WTC11 (cell line): ENCODE data around the gene RPS6KA2. TPM values are rescaled to one million over a fixed set of nuclear protein-coding genes. Genes with fewer than 3 reads are reported as not detected.
"Not testable (repeated sequence)": the region's sequence is repeated elsewhere in the genome, so short reads cannot be mapped to it uniquely, and the experiment has no call there.

Source experiments
- ATAC-seq: fragments of 200-7000 bp; cut with Tn5 transposase; 2 replicates; pipeline ENCODE4 v1.10.0; 2021; ENCODE audit warnings: mild to moderate bottlenecking, moderate library complexity
- CTCF ChIA-PET: fragments of 300-600 bp; sonication (Branson Sonifier 250); formaldehyde crosslinking; loops from one replicate; lab custom pipeline; 2021; ENCODE audit warnings: antibody characterized with exemption; lab: Charles Lee
- POLR2A ChIA-PET: fragments of 350-600 bp; sonication (Branson Sonifier 250); formaldehyde crosslinking; loops from one replicate; lab custom pipeline; 2021; ENCODE audit warnings: antibody characterized with exemption; lab: Charles Lee
- DNase-seq: peaks from one replicate; pipeline ENCODE4 v3.0.0; 2021; ENCODE audit warnings: low spot score
- H3K27ac Mint-ChIP-seq: 2 replicates; pipeline ENCODE4 v1.8.0; 2021; ENCODE audit warnings: mixed read lengths
- H3K27me3 Mint-ChIP-seq: 2 replicates; pipeline ENCODE4 v1.8.0; 2021; ENCODE audit warnings: low read depth, mild to moderate bottlenecking, moderate library complexity, mixed read lengths
- H3K36me3 Mint-ChIP-seq: 2 replicates; pipeline ENCODE4 v1.8.0; 2021; ENCODE audit warnings: mixed read lengths
- H3K4me1 Mint-ChIP-seq: 2 replicates; pipeline ENCODE4 v1.8.0; 2022; ENCODE audit warnings: mixed read lengths
- H3K4me3 Mint-ChIP-seq: 2 replicates; pipeline ENCODE4 v1.8.0; 2021; ENCODE audit warnings: mild to moderate bottlenecking, moderate library complexity, mixed read lengths
- H3K9me3 Mint-ChIP-seq: 2 replicates; pipeline ENCODE4 v1.8.0; 2021; ENCODE audit warnings: mixed read lengths
- ATF1 ChIP-seq: sonication (generic); formaldehyde crosslinking; IDR thresholded peaks from 2 replicates; pipeline ENCODE4 v1.8.1; 2023; ENCODE audit warnings: mild to moderate bottlenecking, moderate library complexity, missing genetic modification reagents
- CBFB ChIP-seq: sonication (generic); formaldehyde crosslinking; IDR thresholded peaks from 2 replicates; pipeline ENCODE4 v1.8.1; 2022; ENCODE audit warnings: mild to moderate bottlenecking, low read depth, missing genetic modification reagents
- GRHL2 ChIP-seq: fragments of 250-450 bp; sonication (Bioruptor Pico); IDR thresholded peaks from 2 replicates; pipeline ENCODE4 v1.8.0; 2022; ENCODE audit warnings: mild to moderate bottlenecking, moderate library complexity; ENCODE audit not compliant: insufficient replicate concordance, severe bottlenecking
- HMGA2 ChIP-seq: fragments of 250-450 bp; sonication (Bioruptor Pico); IDR thresholded peaks from 2 replicates; pipeline ENCODE4 v1.4.0; 2021; ENCODE audit warnings: mild to moderate bottlenecking, moderate library complexity
- RELA ChIP-seq: sonication (generic); formaldehyde crosslinking; IDR thresholded peaks from 2 replicates; pipeline ENCODE4 v1.8.1; 2022; ENCODE audit warnings: missing genetic modification reagents, mild to moderate bottlenecking, borderline replicate concordance
- SMAD3 ChIP-seq: sonication (generic); formaldehyde crosslinking; IDR thresholded peaks from 2 replicates; pipeline ENCODE4 v1.8.0; 2022; ENCODE audit warnings: missing genetic modification reagents, mild to moderate bottlenecking, borderline replicate concordance
- TEAD1 ChIP-seq: sonication (generic); formaldehyde crosslinking; IDR thresholded peaks from 2 replicates; pipeline ENCODE4 v1.8.0; 2022; ENCODE audit warnings: mild to moderate bottlenecking, missing genetic modification reagents
- total RNA-seq: library from RNA; stranded (reverse); gene quantifications from 3 replicates; pipeline ENCODE4 v1.2.3, GENCODE V29; 2021
- TF ChIP-seq, protein P1 (sequence below): sonication (generic); formaldehyde crosslinking; IDR thresholded peaks from 2 replicates; pipeline ENCODE4 v1.8.0; 2023; ENCODE audit warnings: missing genetic modification reagents, mild to moderate bottlenecking, borderline replicate concordance
- TF ChIP-seq, protein P2 (sequence below): sonication (generic); formaldehyde crosslinking; IDR thresholded peaks from 2 replicates; pipeline ENCODE4 v1.8.1; 2023; ENCODE audit warnings: mild to moderate bottlenecking, missing genetic modification reagents
- TF ChIP-seq, protein P3 (sequence below): fragments of 200-600 bp; IDR thresholded peaks from 2 replicates; pipeline ENCODE4 v1.8.0; 2022; ENCODE audit warnings: antibody characterized with exemption
- TF ChIP-seq, protein P4 (sequence below): sonication (generic); formaldehyde crosslinking; IDR thresholded peaks from 2 replicates; pipeline ENCODE4 v1.8.1; 2022; ENCODE audit warnings: mild to moderate bottlenecking, missing genetic modification reagents, moderate library complexity, borderline replicate concordance

The RPS6KA2 gene
- total RNA-seq, 1 experiment from 2014 or later: 24.2 TPM

DNA sequence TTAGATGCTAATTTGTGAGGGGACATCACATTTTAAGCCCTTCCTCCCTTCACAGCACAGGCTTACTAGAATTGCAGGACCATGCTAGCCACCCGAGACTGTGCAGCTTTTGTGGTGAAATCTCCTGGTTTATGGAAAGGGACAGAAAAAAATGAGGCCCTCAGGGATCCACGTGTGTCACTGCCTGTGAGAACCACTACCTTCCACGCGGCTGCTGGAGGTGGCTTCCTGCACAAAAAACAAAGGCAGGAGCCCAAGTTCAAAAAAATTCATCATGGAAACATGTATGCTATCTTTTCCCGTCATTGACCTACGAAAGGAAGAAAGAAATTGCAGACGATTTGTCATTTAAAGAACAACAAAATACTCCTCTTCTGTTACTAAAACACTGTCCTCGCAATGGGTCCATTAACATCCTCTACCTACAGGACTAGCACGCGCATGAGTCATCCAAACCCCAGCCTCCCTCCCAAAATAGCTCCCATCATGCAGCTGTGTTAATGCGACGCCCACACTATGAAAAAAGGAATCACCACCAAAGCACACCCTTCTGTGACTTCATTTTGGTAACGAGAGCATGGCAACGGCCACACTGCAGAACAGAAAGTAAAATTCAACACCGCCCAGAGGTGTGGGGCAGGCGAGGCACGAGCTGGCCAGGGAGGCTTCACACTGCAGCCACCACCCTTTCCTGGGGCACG, 86.3 kb downstream of the RPS6KA2 start (continued):
- TF ChIP-seq, protein P1, sequence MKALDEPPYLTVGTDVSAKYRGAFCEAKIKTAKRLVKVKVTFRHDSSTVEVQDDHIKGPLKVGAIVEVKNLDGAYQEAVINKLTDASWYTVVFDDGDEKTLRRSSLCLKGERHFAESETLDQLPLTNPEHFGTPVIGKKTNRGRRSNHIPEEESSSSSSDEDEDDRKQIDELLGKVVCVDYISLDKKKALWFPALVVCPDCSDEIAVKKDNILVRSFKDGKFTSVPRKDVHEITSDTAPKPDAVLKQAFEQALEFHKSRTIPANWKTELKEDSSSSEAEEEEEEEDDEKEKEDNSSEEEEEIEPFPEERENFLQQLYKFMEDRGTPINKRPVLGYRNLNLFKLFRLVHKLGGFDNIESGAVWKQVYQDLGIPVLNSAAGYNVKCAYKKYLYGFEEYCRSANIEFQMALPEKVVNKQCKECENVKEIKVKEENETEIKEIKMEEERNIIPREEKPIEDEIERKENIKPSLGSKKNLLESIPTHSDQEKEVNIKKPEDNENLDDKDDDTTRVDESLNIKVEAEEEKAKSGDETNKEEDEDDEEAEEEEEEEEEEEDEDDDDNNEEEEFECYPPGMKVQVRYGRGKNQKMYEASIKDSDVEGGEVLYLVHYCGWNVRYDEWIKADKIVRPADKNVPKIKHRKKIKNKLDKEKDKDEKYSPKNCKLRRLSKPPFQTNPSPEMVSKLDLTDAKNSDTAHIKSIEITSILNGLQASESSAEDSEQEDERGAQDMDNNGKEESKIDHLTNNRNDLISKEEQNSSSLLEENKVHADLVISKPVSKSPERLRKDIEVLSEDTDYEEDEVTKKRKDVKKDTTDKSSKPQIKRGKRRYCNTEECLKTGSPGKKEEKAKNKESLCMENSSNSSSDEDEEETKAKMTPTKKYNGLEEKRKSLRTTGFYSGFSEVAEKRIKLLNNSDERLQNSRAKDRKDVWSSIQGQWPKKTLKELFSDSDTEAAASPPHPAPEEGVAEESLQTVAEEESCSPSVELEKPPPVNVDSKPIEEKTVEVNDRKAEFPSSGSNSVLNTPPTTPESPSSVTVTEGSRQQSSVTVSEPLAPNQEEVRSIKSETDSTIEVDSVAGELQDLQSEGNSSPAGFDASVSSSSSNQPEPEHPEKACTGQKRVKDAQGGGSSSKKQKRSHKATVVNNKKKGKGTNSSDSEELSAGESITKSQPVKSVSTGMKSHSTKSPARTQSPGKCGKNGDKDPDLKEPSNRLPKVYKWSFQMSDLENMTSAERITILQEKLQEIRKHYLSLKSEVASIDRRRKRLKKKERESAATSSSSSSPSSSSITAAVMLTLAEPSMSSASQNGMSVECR (CRISPR knock-in tag): no peak

DNA sequence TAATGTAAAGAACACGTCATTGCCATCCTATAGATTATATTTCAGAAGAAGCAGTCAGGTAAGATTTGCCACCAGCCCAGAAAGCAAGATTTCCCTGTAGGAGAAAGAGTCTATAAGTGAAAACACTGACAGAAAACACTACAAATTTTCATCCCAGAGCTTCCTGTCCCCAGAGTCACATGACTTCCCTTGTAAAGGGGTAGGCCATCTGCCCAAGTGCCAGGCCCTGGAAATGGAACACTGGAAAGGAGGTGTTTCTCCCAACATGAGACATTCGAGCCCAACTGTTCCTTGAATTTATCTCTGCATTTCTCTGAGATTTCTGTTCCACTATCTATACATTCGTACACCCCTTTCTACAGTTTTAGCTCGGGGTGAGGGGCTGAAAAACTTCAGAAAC, 87.5 kb downstream of the RPS6KA2 start:
- Mint-ChIP-seq H3K36me3 (peaks cover 7% of the 10 kb centered on the region), H3K4me3 (no peak overlapping the region), H3K27ac (peak overlapping the region; percentile 8; the same call in 1 of the 2 replicates), H3K4me1 (peaks cover 50% of the 10 kb centered on the region), H3K9me3 (no peaks in the 10 kb centered on the region)
- ChIA-PET POLR2A (no interaction called here), CTCF (no interaction called here)
- no peak for ATAC-seq
- no peak for DNase-seq
- no peak for TF ChIP-seq ATF1 (CRISPR knock-in tag)
- TF ChIP-seq CBFB (CRISPR knock-in tag): no peak
- TF ChIP-seq, all 79 proteins: peak for 0
- H3K27me3 Mint-ChIP-seq: no peaks in the 10 kb centered on the region

DNA sequence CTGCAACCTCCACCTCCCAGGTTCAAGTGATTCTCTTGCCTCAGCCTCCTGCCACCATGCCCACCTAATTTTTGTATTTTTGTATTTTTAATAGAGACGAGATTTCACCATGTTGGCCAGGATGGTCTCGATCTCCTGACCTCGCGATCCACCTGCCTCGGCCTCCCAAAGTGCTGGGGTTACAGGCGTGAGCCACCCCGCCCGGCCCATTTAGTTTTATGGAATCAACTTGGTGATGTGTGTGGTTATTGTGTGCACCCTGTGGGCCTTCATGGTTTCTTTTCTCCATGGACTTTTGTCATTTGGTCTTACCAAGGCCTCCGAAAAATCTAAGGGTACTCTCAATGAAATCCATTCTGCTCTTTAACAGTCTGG, 88.1 kb downstream of the RPS6KA2 start:
- DNase-seq, CTCF ChIA-PET, H3K9me3 Mint-ChIP-seq, H3K4me3 Mint-ChIP-seq, H3K36me3 Mint-ChIP-seq, ATAC-seq, POLR2A ChIA-PET, H3K27me3 Mint-ChIP-seq: not testable (repeated sequence)
- H3K27ac Mint-ChIP-seq: 0 out of 2 replicates have a peak overlapping the region, but pooled peaks have one; percentile 8
- peaks cover 46% of the 10 kb centered on the region for H3K4me1 Mint-ChIP-seq

DNA sequence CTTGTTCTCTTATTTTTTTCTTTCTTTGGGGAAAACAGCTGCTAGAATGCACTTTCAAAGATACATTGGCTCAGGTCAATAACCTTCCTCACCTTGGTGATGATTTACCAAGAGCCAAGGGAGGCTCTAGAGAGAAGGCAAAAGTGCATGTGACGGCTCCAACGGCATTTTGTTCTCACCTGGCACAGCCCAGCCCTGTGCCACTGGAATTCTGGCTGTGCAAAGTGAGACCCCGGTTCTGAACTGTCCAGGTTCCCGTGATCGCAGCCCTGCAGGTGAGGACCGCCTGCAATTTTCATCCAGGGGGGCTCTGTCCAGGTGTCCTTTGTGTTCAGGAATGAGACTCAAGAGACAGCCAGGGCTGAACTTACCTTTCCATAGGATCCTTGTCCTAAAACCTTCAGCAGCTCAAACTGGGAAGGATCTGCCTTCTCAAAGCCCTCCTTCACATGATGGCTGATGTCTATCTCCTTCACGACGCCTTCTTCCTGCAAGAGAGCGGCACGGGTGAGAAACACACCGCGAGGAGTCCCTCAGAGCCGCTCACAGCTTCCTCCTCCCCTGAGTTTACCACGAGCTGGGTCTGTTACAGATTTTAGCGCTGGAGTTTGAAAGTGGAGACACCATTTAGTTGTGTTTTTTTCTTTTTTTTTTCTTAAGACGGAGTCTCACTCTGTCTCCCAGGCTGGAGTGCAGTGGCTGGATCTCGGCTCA, 88.6 kb downstream of the RPS6KA2 start:
- Mint-ChIP-seq H3K27ac (no peak overlapping the region), H3K36me3 (peaks cover 7% of the 10 kb centered on the region), H3K4me3 (no peak overlapping the region), H3K4me1 (peaks cover 42% of the 10 kb centered on the region), H3K9me3 (no peaks in the 10 kb centered on the region), H3K27me3 (no peaks in the 10 kb centered on the region)
- TF ChIP-seq, protein P2, sequence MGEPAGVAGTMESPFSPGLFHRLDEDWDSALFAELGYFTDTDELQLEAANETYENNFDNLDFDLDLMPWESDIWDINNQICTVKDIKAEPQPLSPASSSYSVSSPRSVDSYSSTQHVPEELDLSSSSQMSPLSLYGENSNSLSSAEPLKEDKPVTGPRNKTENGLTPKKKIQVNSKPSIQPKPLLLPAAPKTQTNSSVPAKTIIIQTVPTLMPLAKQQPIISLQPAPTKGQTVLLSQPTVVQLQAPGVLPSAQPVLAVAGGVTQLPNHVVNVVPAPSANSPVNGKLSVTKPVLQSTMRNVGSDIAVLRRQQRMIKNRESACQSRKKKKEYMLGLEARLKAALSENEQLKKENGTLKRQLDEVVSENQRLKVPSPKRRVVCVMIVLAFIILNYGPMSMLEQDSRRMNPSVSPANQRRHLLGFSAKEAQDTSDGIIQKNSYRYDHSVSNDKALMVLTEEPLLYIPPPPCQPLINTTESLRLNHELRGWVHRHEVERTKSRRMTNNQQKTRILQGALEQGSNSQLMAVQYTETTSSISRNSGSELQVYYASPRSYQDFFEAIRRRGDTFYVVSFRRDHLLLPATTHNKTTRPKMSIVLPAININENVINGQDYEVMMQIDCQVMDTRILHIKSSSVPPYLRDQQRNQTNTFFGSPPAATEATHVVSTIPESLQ (CRISPR knock-in tag): no peak
- TF ChIP-seq, protein P3, sequence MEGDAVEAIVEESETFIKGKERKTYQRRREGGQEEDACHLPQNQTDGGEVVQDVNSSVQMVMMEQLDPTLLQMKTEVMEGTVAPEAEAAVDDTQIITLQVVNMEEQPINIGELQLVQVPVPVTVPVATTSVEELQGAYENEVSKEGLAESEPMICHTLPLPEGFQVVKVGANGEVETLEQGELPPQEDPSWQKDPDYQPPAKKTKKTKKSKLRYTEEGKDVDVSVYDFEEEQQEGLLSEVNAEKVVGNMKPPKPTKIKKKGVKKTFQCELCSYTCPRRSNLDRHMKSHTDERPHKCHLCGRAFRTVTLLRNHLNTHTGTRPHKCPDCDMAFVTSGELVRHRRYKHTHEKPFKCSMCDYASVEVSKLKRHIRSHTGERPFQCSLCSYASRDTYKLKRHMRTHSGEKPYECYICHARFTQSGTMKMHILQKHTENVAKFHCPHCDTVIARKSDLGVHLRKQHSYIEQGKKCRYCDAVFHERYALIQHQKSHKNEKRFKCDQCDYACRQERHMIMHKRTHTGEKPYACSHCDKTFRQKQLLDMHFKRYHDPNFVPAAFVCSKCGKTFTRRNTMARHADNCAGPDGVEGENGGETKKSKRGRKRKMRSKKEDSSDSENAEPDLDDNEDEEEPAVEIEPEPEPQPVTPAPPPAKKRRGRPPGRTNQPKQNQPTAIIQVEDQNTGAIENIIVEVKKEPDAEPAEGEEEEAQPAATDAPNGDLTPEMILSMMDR: no peak
- TF ChIP-seq RELA (CRISPR knock-in tag) (no peak), GRHL2 (CRISPR knock-in tag) (no peak), HMGA2 (CRISPR knock-in tag) (no peak), TEAD1 (CRISPR knock-in tag) (no peak), SMAD3 (no peak)
- TF ChIP-seq, protein P4, sequence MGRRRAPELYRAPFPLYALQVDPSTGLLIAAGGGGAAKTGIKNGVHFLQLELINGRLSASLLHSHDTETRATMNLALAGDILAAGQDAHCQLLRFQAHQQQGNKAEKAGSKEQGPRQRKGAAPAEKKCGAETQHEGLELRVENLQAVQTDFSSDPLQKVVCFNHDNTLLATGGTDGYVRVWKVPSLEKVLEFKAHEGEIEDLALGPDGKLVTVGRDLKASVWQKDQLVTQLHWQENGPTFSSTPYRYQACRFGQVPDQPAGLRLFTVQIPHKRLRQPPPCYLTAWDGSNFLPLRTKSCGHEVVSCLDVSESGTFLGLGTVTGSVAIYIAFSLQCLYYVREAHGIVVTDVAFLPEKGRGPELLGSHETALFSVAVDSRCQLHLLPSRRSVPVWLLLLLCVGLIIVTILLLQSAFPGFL: no peak
- ATAC-seq (no peak), DNase-seq (no peak)
- ChIA-PET CTCF (no interaction called here), POLR2A (no interaction called here)
